A549 treated with GW870086 at 1 μM for 4 hours (cell line): Measurements from ENCODE around the gene AHCYL1. TPM values are rescaled to one million over a fixed set of nuclear protein-coding genes. Genes with fewer than 3 reads are reported as not detected.

Source experiments
- total RNA-seq: library from RNA; stranded (reverse); fragments of 200-300 nt; extraction: Qiagen RNA extraction; gene quantifications from 5 replicates; pipeline ENCODE4 v1.2.3, GENCODE V29; 2022; ENCODE audit warnings: low read depth

AHCYL1 gene
- total RNA-seq, result 40.9 to 55.3 TPM (median 51.2 TPM) in 5 replicates

GRCh38 chr1:109984456-109985246 lies at the start of gene AHCYL1:
Gene AHCYL1 (plus strand): TSS chr1:109984765. CDS start chr1:109985053, 288 bp downstream.

GRCh38 chr1:110034451-110035235 lies 50.1 kb downstream of the AHCYL1 start, which contains the start of gene STRIP1:
Gene STRIP1 (plus strand): TSS chr1:110034624. CDS start chr1:110034638, 14 bp downstream.

GRCh38 chr1:110070671-110071242 lies 86.2 kb downstream of the AHCYL1 start, which contains the start of gene ALX3:
Gene ALX3 (minus strand): TSS chr1:110070672. CDS start chr1:110070612, 60 bp downstream.

Other genes with a start within 250 kb of the AHCYL1 start
- 21.5 to 28.1 TPM (median 24.6 TPM) in 5 replicates for gene GSTM3, start 243.7 kb upstream of the AHCYL1 start, total RNA-seq
- 0.47 to 1.6 TPM (median 0.85 TPM) in 5 replicates for gene EPS8L3, start 220.8 kb upstream of the AHCYL1 start, total RNA-seq
- 13.6 to 18.1 TPM (median 16.3 TPM) in 5 replicates for gene CSF1, start 73.9 kb upstream of the AHCYL1 start, total RNA-seq
- 10.8 to 14.4 TPM (median 12.4 TPM) in 5 replicates for gene STRIP1, start 49.9 kb downstream of the AHCYL1 start, total RNA-seq
- not detected in 5 replicates for gene ALX3, start 85.9 kb downstream of the AHCYL1 start, total RNA-seq
- not detected in 5 replicates for gene UBL4B, start 127.7 kb downstream of the AHCYL1 start, total RNA-seq
- gene SLC6A17, start 165.7 kb downstream of the AHCYL1 start, total RNA-seq, result 4.1 to 5.5 TPM (median 5.0 TPM) in 5 replicates
- gene KCNC4, start 225.5 kb downstream of the AHCYL1 start, total RNA-seq, result 2.1 to 4.7 TPM (median 4.3 TPM) in 5 replicates